ENCODE data around the gene OLIG1. TPM values are rescaled to one million over a fixed set of nuclear protein-coding genes. Genes with fewer than 3 reads are reported as not detected.

The OLIG1 gene
- total RNA-seq, 1 experiment from 2014 or later: not detected

- no peaks in the 10 kb centered on the region for H3K9me3 Mint-ChIP-seq (ENCODE audit: unreplicated experiment)
- POLR2A ChIA-PET: interaction anchor here (0.6 kb wide), 1 partner anchor 405 kb away, joined by 4 read pairs; no protein-coding TSS in a partner anchor
Observed at GRCh38 chr21:33117101-33117888, 47.4 kb downstream of the OLIG1 start.

More at GRCh38 chr21:33117101-33117888, 47.4 kb downstream of the OLIG1 start:
- Histone ChIP-seq H3K36me3 (ENCODE audit: control insufficient read depth, insufficient read depth, low read length) (no peaks in the 10 kb centered on the region), H3K4me3 (ENCODE audit: low read depth, low read length) (no peak overlapping the region), H3K27me3 (replicated peaks; ENCODE audit: control insufficient read depth, insufficient read depth, low read length) (no peaks in the 10 kb centered on the region), H3K4me1 (no peaks in the 10 kb centered on the region), H3K9me3 (no peaks in the 10 kb centered on the region)
- Mint-ChIP-seq H3K4me1 (ENCODE audit: low read depth, unreplicated experiment) (no peaks in the 10 kb centered on the region), H3K27ac (ENCODE audit: unreplicated experiment) (no peak overlapping the region), H3K27me3 (ENCODE audit: insufficient read depth, unreplicated experiment) (peaks cover 14% of the 10 kb centered on the region), H3K36me3 (ENCODE audit: insufficient read depth, unreplicated experiment) (no peaks in the 10 kb centered on the region), H3K4me3 (ENCODE audit: unreplicated experiment) (no peak overlapping the region)
- BruUV-seq (replicated peaks): no TSS peak
- CTCF ChIA-PET: no interaction called here
- no peak for DNase-seq
- TF ChIP-seq CTCF (IDR thresholded peaks at IDR 0.05; ENCODE audit: insufficient read depth in 1 of 2, low read depth in 1 of 2, low read length in 1 of 2, severe bottlenecking in 1 of 2, unreplicated experiment in 1 of 2): no peak
- intact Hi-C loops (cut with micrococcal nuclease; ENCODE audit: unreplicated experiment): no loop called here

Other genes with a start within 250 kb of the OLIG1 start
- not detected in 2 replicates for gene OLIG2, start 44.2 kb upstream of the OLIG1 start, total RNA-seq (2022)
- gene IFNAR2, start 159.8 kb downstream of the OLIG1 start, total RNA-seq (2022): 33.7 and 36.1 TPM in 2 replicates
- gene IL10RB, start 196.2 kb downstream of the OLIG1 start, total RNA-seq (2022): 11.7 and 13.1 TPM in 2 replicates